ENCODE results near the gene ACTA2.

DNA sequence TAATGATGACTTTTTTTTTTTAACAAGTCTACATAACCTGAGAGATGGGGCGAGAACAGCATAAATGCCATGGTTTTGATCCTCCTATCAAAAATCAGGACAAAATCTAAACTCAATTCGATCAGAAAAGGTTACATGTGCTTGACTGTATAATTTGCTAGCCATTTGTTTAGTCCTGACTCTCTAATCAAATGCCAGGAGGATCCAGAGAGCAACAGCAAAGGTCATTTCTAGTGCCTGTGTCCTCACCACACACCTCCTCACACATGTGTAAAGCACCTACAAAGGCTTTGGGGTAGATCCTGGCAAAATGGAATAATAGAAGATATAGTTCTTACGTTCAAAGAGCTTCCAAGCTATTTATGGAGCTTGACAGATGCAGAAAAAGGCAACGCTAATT is 27.0 kb upstream of the ACTA2 start:
- TF ChIP-seq, protein P1, sequence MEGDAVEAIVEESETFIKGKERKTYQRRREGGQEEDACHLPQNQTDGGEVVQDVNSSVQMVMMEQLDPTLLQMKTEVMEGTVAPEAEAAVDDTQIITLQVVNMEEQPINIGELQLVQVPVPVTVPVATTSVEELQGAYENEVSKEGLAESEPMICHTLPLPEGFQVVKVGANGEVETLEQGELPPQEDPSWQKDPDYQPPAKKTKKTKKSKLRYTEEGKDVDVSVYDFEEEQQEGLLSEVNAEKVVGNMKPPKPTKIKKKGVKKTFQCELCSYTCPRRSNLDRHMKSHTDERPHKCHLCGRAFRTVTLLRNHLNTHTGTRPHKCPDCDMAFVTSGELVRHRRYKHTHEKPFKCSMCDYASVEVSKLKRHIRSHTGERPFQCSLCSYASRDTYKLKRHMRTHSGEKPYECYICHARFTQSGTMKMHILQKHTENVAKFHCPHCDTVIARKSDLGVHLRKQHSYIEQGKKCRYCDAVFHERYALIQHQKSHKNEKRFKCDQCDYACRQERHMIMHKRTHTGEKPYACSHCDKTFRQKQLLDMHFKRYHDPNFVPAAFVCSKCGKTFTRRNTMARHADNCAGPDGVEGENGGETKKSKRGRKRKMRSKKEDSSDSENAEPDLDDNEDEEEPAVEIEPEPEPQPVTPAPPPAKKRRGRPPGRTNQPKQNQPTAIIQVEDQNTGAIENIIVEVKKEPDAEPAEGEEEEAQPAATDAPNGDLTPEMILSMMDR (IDR thresholded peaks at IDR 0.05): no peak
- TF ChIP-seq EP300 (IDR thresholded peaks at IDR 0.05) (no peak), POLR2A (IDR thresholded peaks at IDR 0.05) (no peak)

All from tibial nerve (tissue), 4 donors.